OCI-LY7 (cell line): Measurements from ENCODE around the gene CRYBG2. TPM values are rescaled to one million over a fixed set of nuclear protein-coding genes. Genes with fewer than 3 reads are reported as not detected.

Experiments used
- BruUV-seq: library from RNA; stranded (reverse); fragments of 400-500 nt; replicated peaks from 2 replicates; lab custom pipeline; 2021; lab: Mats Ljungman, UMichigan
- CTCF ChIA-PET: fragments of 300-600 bp; sonication (Branson Sonifier 250); formaldehyde crosslinking; loops from one replicate; lab custom pipeline; 2022; ENCODE audit warnings: antibody characterized with exemption; ENCODE audit not compliant: unreplicated experiment; lab: Charles Lee
- POLR2A ChIA-PET: fragments of 300-600 bp; sonication (Branson Sonifier 250); formaldehyde crosslinking; loops from one replicate; lab custom pipeline; 2022; ENCODE audit warnings: antibody characterized with exemption; lab: Charles Lee
- DNase-seq: peaks from one replicate; pipeline ENCODE4 v3.0.0-alpha.2; 2015; ENCODE audit warnings: low spot score
- H2AFZ ChIP-seq: fragments of 200-600 bp; sonication (generic), shearing (Covaris generic); 2 replicates; pipeline ENCODE4 v1.6.1; 2014; ENCODE audit warnings: mild to moderate bottlenecking, antibody characterized with exemption, low read length, moderate library complexity
- H3K27ac ChIP-seq: fragments of 200-600 bp; sonication (generic); 2 replicates; pipeline ENCODE4 v1.5.1; 2014; ENCODE audit warnings: mixed run types, low read depth, mild to moderate bottlenecking, moderate library complexity, low read length, inconsistent platforms; ENCODE audit not compliant: poor library complexity, severe bottlenecking
- H3K36me3 ChIP-seq: fragments of 200-600 bp; sonication (generic); 2 replicates; pipeline ENCODE4 v1.6.1; 2014; ENCODE audit warnings: mild to moderate bottlenecking, antibody characterized with exemption, low read length, moderate library complexity, mixed read lengths; ENCODE audit not compliant: insufficient read depth
- H3K4me1 ChIP-seq: fragments of 200-600 bp; sonication (generic); 2 replicates; pipeline ENCODE4 v1.5.1; 2014; ENCODE audit warnings: mild to moderate bottlenecking, low read length; ENCODE audit not compliant: insufficient read depth, poor library complexity, severe bottlenecking
- H3K4me2 ChIP-seq: fragments of 200-600 bp; sonication (generic); 2 replicates; pipeline ENCODE4 v1.6.1; 2014; ENCODE audit warnings: mild to moderate bottlenecking, low read length
- H3K4me3 ChIP-seq: fragments of 200-600 bp; sonication (generic); 2 replicates; pipeline ENCODE4 v1.5.1; 2014; ENCODE audit warnings: mild to moderate bottlenecking, low read depth, low read length; ENCODE audit not compliant: poor library complexity, severe bottlenecking
- H3K79me2 ChIP-seq: fragments of 200-600 bp; sonication (generic); 2 replicates; pipeline ENCODE4 v1.6.1; 2016; ENCODE audit warnings: low read depth, mild to moderate bottlenecking, low read length, moderate library complexity, mixed read lengths; ENCODE audit not compliant: insufficient read depth
- H3K9me2 ChIP-seq: fragments of 200-600 bp; sonication (generic); 2 replicates; pipeline ENCODE4 v1.6.1; 2016; ENCODE audit warnings: mild to moderate bottlenecking, low read length, mixed read lengths; ENCODE audit not compliant: insufficient read depth
- H3K9me3 ChIP-seq: fragments of 200-600 bp; sonication (generic); 2 replicates; pipeline ENCODE4 v1.6.1; 2014; ENCODE audit warnings: mild to moderate bottlenecking, mixed run types, low read length, mixed read lengths
- H4K20me1 ChIP-seq: fragments of 200-600 bp; sonication (generic); 2 replicates; pipeline ENCODE4 v1.6.1; 2014; ENCODE audit warnings: mild to moderate bottlenecking, antibody characterized with exemption, low read length, moderate library complexity, mixed read lengths; ENCODE audit not compliant: insufficient read depth
- CTCF ChIP-seq: fragments of 200-600 bp; sonication (generic); conservative IDR thresholded peaks from 2 replicates; pipeline ENCODE4 v1.5.1; 2014; ENCODE audit warnings: mild to moderate bottlenecking, antibody characterized with exemption, low read length, moderate library complexity, mixed read lengths
- EZH2phosphoT487 ChIP-seq: fragments of 200-600 bp; sonication (generic); IDR thresholded peaks from 2 replicates; pipeline ENCODE4 v1.6.1; 2018; ENCODE audit warnings: low read depth, borderline replicate concordance, mild to moderate bottlenecking, mixed run types, antibody characterized with exemption, low read length, moderate library complexity, mixed read lengths
- intact Hi-C: fragments of 100-400 bp; cut with micrococcal nuclease; formaldehyde crosslinking; loops from one replicate; pipeline ENCODE4 v1.10.0; 2022; ENCODE audit not compliant: unreplicated experiment
- total RNA-seq, 2 experiments: library from RNA; depleted of rRNA in 1 of 2; stranded (reverse); fragments of >200 nt in 1 of 2; shearing (Covaris generic) in 1 of 2; gene quantifications; 2 replicates each; pipeline ENCODE4 v1.2.3, GENCODE V29; 2014 to 2022

The CRYBG2 gene
- total RNA-seq, 2 experiments from 2014 or later = 1.3 to 5.5 TPM

DNA sequence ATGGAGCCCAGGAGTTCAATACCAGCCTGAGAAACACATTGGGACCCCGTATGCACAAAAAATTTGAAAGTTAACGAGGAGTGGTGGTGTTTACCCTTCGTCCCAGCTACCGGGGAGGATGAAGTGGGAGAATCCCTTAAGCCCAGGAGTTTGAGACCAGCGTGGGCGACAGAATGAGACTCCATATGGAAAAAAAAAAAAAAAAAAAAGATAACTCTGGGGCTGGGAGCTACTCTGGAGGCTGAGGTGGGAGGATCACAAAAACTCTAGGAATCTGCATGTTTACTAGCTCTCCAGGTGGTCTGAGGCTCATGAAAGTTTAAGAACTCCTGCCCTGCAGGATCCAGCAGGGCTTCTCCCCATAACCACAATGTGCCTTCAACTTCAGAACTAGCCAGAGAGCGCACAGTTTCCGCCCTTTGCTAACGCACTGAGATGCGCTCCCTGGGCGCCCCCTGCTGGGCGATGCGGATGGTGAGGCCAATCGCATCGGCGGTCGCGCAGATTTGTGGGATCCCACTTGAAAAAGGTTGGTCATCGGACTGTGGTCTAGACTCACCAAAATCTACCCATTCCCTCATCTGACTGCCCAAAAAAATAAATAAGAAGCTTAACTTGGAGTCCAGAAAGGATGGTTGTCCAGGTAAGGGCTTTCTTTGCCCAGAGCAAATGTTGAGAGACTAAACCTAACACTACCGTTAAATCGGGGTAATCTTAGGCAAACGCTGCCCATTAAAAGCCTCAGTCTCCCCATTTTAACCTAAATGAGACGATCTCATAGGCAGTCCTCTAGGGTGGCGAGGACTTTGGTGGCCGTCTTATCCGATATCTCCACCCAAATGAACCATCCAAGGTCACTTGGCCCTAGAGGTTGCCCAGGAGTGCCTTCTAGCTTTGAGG is 9.9 kb upstream of the CRYBG2 start:
- POLR2A ChIA-PET = interaction anchor here (0.5 to 1.6 kb wide), 4 partner anchors 20 to 76 kb away, joined by 3 to 6 read pairs (median 4); no protein-coding TSS in a partner anchor
- Histone ChIP-seq H3K4me1 (peaks cover 9% of the 10 kb centered on the region), H4K20me1 (no peaks in the 10 kb centered on the region), H3K27ac (no peak overlapping the region), H3K79me2 (no peaks in the 10 kb centered on the region), H3K9me2 (no peaks in the 10 kb centered on the region), H3K4me2 (no peak overlapping the region), H2AFZ (no peak overlapping the region), H3K36me3 (no peaks in the 10 kb centered on the region), H3K4me3 (no peak overlapping the region), H3K9me3 (no peaks in the 10 kb centered on the region)
- intact Hi-C loops = loop anchor here (1.0 to 2.0 kb wide), 3 partner anchors 35 to 78 kb away; no protein-coding TSS in a partner anchor
- no TSS peak for BruUV-seq
- TF ChIP-seq EZH2phosphoT487 (no peak), CTCF (peak; percentile 99)
- CTCF ChIA-PET = interaction anchor here (0.6 to 1.0 kb wide), 3 partner anchors 78 to 177 kb away, joined by 3 to 7 read pairs (median 3); no protein-coding TSS in a partner anchor
- DNase-seq = peak; percentile 92

DNA sequence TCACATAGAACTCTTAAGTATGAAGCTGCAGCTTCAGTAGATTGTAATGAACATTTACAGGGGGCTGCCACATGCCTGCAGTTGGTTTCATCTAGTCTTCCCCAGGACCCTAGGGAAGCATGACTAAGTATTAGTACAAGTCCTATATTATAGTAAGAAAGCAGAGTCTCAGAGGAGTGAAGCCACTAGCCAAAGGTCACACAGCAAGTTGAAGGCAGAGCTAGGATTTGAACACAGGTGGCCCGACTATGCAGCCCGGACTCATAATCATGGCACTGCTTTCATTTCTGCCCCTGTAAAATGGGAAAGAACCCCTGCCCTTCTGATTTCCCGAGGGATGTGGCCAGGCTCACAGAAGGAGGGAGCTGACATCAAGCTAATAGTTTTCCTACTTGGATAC is 8.4 kb upstream of the CRYBG2 start:
- POLR2A ChIA-PET = no interaction called here

More for the DNA sequence above, 8.4 kb upstream of the CRYBG2 start:
- no peaks in the 10 kb centered on the region for H3K9me3 ChIP-seq
- no peak overlapping the region for H3K4me3 ChIP-seq
- no peaks in the 10 kb centered on the region for H4K20me1 ChIP-seq
- H3K4me2 ChIP-seq = no peak overlapping the region
- CTCF ChIA-PET = interaction anchor here (0.5 to 0.7 kb wide), 2 partner anchors 11 to 12 kb away, joined by 3 read pairs; no protein-coding TSS in a partner anchor
- no peak overlapping the region for H2AFZ ChIP-seq
- no TSS peak for BruUV-seq
- TF ChIP-seq CTCF (no peak), EZH2phosphoT487 (no peak)
- H3K79me2 ChIP-seq = no peaks in the 10 kb centered on the region
- H3K9me2 ChIP-seq = no peaks in the 10 kb centered on the region
- no peaks in the 10 kb centered on the region for H3K36me3 ChIP-seq
- H3K27ac ChIP-seq = no peak overlapping the region
- DNase-seq = no peak
- peaks cover 9% of the 10 kb centered on the region for H3K4me1 ChIP-seq
- intact Hi-C loops = loop anchor here (2.0 kb wide), 1 partner anchor 42 kb away; no protein-coding TSS in a partner anchor
